CD14-positive monocyte (primary cell): ENCODE data around the gene SLC25A28. TPM values are rescaled to one million over a fixed set of nuclear protein-coding genes. Genes with fewer than 3 reads are reported as not detected.

Source experiments
- DNase-seq, 3 donors: peaks; one replicate each; pipeline ENCODE4 v3.0.0-alpha.2; 2011 to 2022
- H2AFZ ChIP-seq: 2 replicates; pipeline ENCODE4 v1.6.0; 2012; ENCODE audit warnings: mild to moderate bottlenecking, low read depth, low read length, inconsistent platforms; ENCODE audit not compliant: insufficient read depth, poor library complexity, severe bottlenecking
- H3K27ac ChIP-seq, 2 donors: 1 replicate in 1 of 2; 2 replicates in 1 of 2; pipeline ENCODE4 v1.5.1; 2012 to 2013; ENCODE audit warnings: low read length in 2 of 2, control low read depth in 1 of 2, inconsistent platforms in 1 of 2, low read depth in 1 of 2, mild to moderate bottlenecking in 1 of 2
- H3K27me3 ChIP-seq, 2 donors: one replicate each; pipeline versions ENCODE4 v1.6.0 to v1.6.1; 2011 to 2013; ENCODE audit warnings: low read length in 2 of 2; ENCODE audit not compliant: control insufficient read depth in 2 of 2, insufficient read depth in 2 of 2
- H3K36me3 ChIP-seq, 2 donors: replicated peaks in 1 of 2; 1 replicate in 1 of 2; 2 replicates in 1 of 2; pipeline versions ENCODE4 v1.5.1 to v1.6.1; 2012 to 2013; ENCODE audit warnings: low read length in 2 of 2, control low read depth in 1 of 2, inconsistent platforms in 1 of 2, mild to moderate bottlenecking in 1 of 2; ENCODE audit not compliant: insufficient read depth in 2 of 2, control insufficient read depth in 1 of 2
- H3K4me1 ChIP-seq, 2 donors: 1 replicate in 1 of 2; 2 replicates in 1 of 2; pipeline versions ENCODE4 v1.5.1 to v1.6.1; 2012 to 2013; ENCODE audit warnings: low read length in 2 of 2, control low read depth in 1 of 2, inconsistent platforms in 1 of 2, mild to moderate bottlenecking in 1 of 2, moderate library complexity in 1 of 2; ENCODE audit not compliant: insufficient read depth in 2 of 2, control insufficient read depth in 1 of 2
- H3K4me2 ChIP-seq: replicated peaks from 2 replicates; pipeline ENCODE3; 2012; ENCODE audit warnings: low read length, moderate library complexity, mild to moderate bottlenecking; ENCODE audit not compliant: poor library complexity, severe bottlenecking; ENCODE audit errors: extremely low read depth
- H3K4me3 ChIP-seq, 3 experiments: fragments of 200-600 bp in 1 of 3; sonication (generic) in 1 of 3; replicated peaks in 1 of 3; 1 replicate in 2 of 3; 2 replicates in 1 of 3; pipeline ENCODE4 v1.5.1; 2011 to 2013; ENCODE audit warnings: low read length in 3 of 3, mild to moderate bottlenecking in 3 of 3, control low read depth in 2 of 3, low read depth in 2 of 3, inconsistent platforms in 1 of 3, moderate library complexity in 1 of 3
- H3K79me2 ChIP-seq: 2 replicates; pipeline ENCODE4 v1.6.0; 2012; ENCODE audit warnings: mild to moderate bottlenecking, control low read depth, inconsistent platforms, low read length, moderate library complexity; ENCODE audit not compliant: insufficient read depth
- H3K9ac ChIP-seq: 2 replicates; pipeline ENCODE4 v1.6.0; 2017; ENCODE audit warnings: low read length, mild to moderate bottlenecking; ENCODE audit not compliant: insufficient read depth, poor library complexity, severe bottlenecking
- H3K9me3 ChIP-seq, 2 donors: replicated peaks in 1 of 2; 1 replicate in 1 of 2; 2 replicates in 1 of 2; pipeline versions ENCODE4 v1.5.1 to v1.6.1; 2012 to 2013; ENCODE audit warnings: low read length in 2 of 2, control low read depth in 1 of 2; ENCODE audit not compliant: control insufficient read depth in 1 of 2, insufficient read depth in 1 of 2
- H4K20me1 ChIP-seq: 2 replicates; pipeline ENCODE4 v1.6.0; 2012; ENCODE audit warnings: mild to moderate bottlenecking, low read length, control low read depth, moderate library complexity; ENCODE audit not compliant: insufficient read depth
- H3K27ac Mint-ChIP-seq, 7 donors: one replicate each; pipeline ENCODE4 v1.8.0; 2020; ENCODE audit warnings: mild to moderate bottlenecking in 7 of 7, mixed read lengths in 7 of 7, moderate library complexity in 6 of 7, inconsistent platforms in 2 of 7
- H3K27me3 Mint-ChIP-seq, 3 donors: one replicate each; pipeline ENCODE4 v1.8.0; 2021 to 2022; ENCODE audit warnings: low read depth in 3 of 3, mild to moderate bottlenecking in 3 of 3, mixed read lengths in 3 of 3, moderate library complexity in 3 of 3, inconsistent platforms in 1 of 3
- H3K36me3 Mint-ChIP-seq, 2 donors: one replicate each; pipeline ENCODE4 v1.8.0; 2020; ENCODE audit warnings: mixed read lengths in 2 of 2, inconsistent platforms in 1 of 2, mild to moderate bottlenecking in 1 of 2
- H3K4me1 Mint-ChIP-seq: one replicate; pipeline ENCODE4 v1.8.0; 2020; ENCODE audit warnings: mild to moderate bottlenecking, mixed read lengths
- H3K4me3 Mint-ChIP-seq, 2 donors: one replicate each; pipeline ENCODE4 v1.8.0; 2020; ENCODE audit warnings: mild to moderate bottlenecking in 2 of 2, mixed read lengths in 2 of 2, moderate library complexity in 1 of 2
- H3K9me3 Mint-ChIP-seq, 7 donors: one replicate each; pipeline ENCODE4 v1.8.0; 2020 to 2022; ENCODE audit warnings: mixed read lengths in 7 of 7, mild to moderate bottlenecking in 6 of 7, moderate library complexity in 6 of 7, inconsistent platforms in 2 of 7
- WGBS: methylation state at CpG from one replicate; pipeline ENCODE4 v1.1.5; 2013; ENCODE audit warnings: missing lambda C conversion rate; ENCODE audit not compliant: insufficient coverage; 5-methylcytosine and 5-hydroxymethylcytosine counted together
- intact Hi-C, 2 donors: fragments of 100-400 bp; cut with micrococcal nuclease; formaldehyde crosslinking; loops; one replicate each; pipeline versions ENCODE4 v1.15.0 to v1.15.1; 2023
- polyA plus RNA-seq, 3 donors: library from polyadenylated mRNA; depleted of rRNA in 1 of 3; unstranded in 2 of 3; stranded (reverse) in 1 of 3; fragments of 300-500 nt in 2 of 3; fragments of >200 nt in 1 of 3; fragmentation: Illumina TruSeq in 2 of 3; gene quantifications; 1 replicate in 2 of 3; 2 replicates in 1 of 3; pipeline ENCODE4 v1.2.3, GENCODE V29; 2012 to 2021
- TF ChIP-seq, protein P1 (sequence below): fragments of 200-600 bp; IDR thresholded peaks from one replicate; pipeline ENCODE4 v1.8.0; 2022; ENCODE audit warnings: antibody characterized with exemption, mild to moderate bottlenecking

SLC25A28 gene
- polyA plus RNA-seq, 3 donors, result 15.4 to 147 (median 15.5) TPM

- Mint-ChIP-seq H3K27ac (no peak overlapping the region), H3K36me3 (peaks cover 32 to 36% of the 10 kb centered on the region in 2 donors), H3K4me3 (no peak overlapping the region), H3K4me1 (peaks cover 10% of the 10 kb centered on the region), H3K27me3 (no peaks in the 10 kb centered on the region), H3K9me3 (no peaks in the 10 kb centered on the region)
- Histone ChIP-seq H3K4me3 (no peak overlapping the region), H3K4me1 (peaks cover 0 to 1% of the 10 kb centered on the region in 2 donors), H3K9me3 (no peaks in the 10 kb centered on the region), H3K4me2 (no peak overlapping the region), H3K79me2 (peaks cover 6% of the 10 kb centered on the region), H3K27ac (no peak overlapping the region), H4K20me1 (no peaks in the 10 kb centered on the region), H3K36me3 (peaks cover 3 to 39% of the 10 kb centered on the region in 2 donors), H3K27me3 (no peaks in the 10 kb centered on the region), H3K9ac (no peak overlapping the region), H2AFZ (no peak overlapping the region)
- intact Hi-C loops, result no loop called here
- DNase-seq, result no peak
- 100% methylated on average over 1 of the region's 2 CpGs for WGBS
- TF ChIP-seq, protein P1, sequence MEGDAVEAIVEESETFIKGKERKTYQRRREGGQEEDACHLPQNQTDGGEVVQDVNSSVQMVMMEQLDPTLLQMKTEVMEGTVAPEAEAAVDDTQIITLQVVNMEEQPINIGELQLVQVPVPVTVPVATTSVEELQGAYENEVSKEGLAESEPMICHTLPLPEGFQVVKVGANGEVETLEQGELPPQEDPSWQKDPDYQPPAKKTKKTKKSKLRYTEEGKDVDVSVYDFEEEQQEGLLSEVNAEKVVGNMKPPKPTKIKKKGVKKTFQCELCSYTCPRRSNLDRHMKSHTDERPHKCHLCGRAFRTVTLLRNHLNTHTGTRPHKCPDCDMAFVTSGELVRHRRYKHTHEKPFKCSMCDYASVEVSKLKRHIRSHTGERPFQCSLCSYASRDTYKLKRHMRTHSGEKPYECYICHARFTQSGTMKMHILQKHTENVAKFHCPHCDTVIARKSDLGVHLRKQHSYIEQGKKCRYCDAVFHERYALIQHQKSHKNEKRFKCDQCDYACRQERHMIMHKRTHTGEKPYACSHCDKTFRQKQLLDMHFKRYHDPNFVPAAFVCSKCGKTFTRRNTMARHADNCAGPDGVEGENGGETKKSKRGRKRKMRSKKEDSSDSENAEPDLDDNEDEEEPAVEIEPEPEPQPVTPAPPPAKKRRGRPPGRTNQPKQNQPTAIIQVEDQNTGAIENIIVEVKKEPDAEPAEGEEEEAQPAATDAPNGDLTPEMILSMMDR, result no peak
Observed at GRCh38 chr10:99665304-99665703, 45.1 kb upstream of the SLC25A28 start.

- Mint-ChIP-seq H3K4me1 (peaks cover 42% of the 10 kb centered on the region), H3K27ac (no peak overlapping the region), H3K9me3 (no peaks in the 10 kb centered on the region), H3K36me3 (peaks cover 25 to 30% of the 10 kb centered on the region in 2 donors), H3K4me3 (no peak overlapping the region), H3K27me3 (peaks cover 0 to 5% (median 0%) of the 10 kb centered on the region in 3 donors)
- Histone ChIP-seq H3K27ac (no peak overlapping the region), H3K9ac (no peak overlapping the region), H3K4me3 (no peak overlapping the region), H3K36me3 (peaks cover 0 to 28% of the 10 kb centered on the region in 2 donors), H3K79me2 (peaks cover 16% of the 10 kb centered on the region), H4K20me1 (no peaks in the 10 kb centered on the region), H3K4me1 (peaks cover 30 to 37% of the 10 kb centered on the region in 2 donors), H3K4me2 (no peak overlapping the region), H3K9me3 (no peaks in the 10 kb centered on the region), H3K27me3 (no peaks in the 10 kb centered on the region), H2AFZ (no peak overlapping the region)
- TF ChIP-seq, protein P1, result no peak
- intact Hi-C loops, result no loop called here
- no peak for DNase-seq
- WGBS, result 100% methylated on average over 2 of the region's 6 CpGs
Observed at GRCh38 chr10:99661377-99661763, 41.1 kb upstream of the SLC25A28 start.
